ENCODE data around the gene LCT.
A peak's percentile ranks its signal among the peaks of the same experiment; 100 is the strongest.
"Not testable (repeated sequence)": the region's sequence is repeated elsewhere in the genome, so short reads cannot be mapped to it uniquely, and the experiment has no call there.

The LCT gene

GRCh38 chr2:135836596-135837270 is at the start of gene LCT:
Gene LCT, minus strand, starts transcription at chr2:135837184. Its CDS starts 15 bp downstream, at chr2:135837169.
- no peak for DNase-seq

GRCh38 chr2:135885709-135886108 is 48.7 kb upstream of the LCT start:
- no peak for DNase-seq

DNA sequence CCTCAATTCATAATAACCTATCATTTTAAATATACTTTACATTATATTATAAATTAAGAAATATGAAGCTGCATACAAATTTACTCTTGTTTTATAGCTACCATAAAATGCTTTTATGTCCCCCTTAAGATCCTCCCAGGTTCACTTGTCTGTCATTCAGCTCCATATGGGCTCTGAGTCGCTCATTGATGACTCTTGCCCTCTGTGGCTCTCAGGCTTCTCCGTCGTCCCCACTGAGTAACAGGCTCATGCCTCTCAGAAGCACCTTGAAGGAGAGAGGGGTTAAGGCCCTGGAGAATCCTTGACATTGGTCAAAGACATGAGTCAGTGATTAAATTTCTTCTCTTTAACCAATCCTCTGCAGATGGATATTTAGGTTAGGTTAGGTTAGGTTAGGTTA is 45.4 kb upstream of the LCT start:
- DNase-seq: no peak

- DNase-seq: not testable (repeated sequence)
Measured at GRCh38 chr2:135876770-135877169, 39.8 kb upstream of the LCT start.

DNA sequence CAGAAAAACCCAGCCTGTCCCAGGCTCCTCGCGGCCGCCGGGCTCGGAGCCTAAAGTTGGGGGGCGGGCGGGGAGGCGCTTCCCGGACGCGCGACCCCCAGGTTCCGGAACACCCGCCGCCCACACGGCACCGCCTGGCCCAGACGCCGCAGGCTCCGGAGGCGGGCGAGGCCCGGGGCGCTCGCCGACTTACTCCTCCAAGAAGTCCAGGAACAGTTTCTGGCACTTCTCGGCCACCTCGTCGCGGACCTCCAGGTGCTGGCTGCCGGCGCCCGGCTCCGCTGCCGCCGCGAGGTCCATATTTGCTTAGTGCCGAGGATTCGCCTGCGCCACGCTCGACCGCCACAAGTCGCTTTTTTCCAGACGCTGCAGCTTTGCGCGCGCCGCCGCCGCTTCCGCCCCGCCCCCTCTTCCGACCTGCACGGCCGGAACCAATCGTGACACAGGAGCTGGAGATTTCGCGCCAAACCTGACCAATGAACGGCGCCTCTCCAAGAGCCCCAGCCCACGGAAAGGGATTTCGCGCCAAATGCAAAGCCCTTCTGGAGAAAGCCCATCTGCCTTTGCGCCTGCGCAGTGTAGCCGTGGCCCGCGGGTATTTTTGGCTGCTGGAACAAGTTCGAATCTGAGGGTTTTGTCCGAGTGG is 39.2 kb upstream of the LCT start, which contains the start of gene MCM6:
MCM6 (minus strand) TSS at position 378 of the 646 bp plus-strand sequence; CDS start at position 300, 78 bp downstream.
- peak; percentile 97 for DNase-seq

- DNase-seq: no peak
Measured at GRCh38 chr2:135875491-135876065, 38.6 kb upstream of the LCT start.

DNA sequence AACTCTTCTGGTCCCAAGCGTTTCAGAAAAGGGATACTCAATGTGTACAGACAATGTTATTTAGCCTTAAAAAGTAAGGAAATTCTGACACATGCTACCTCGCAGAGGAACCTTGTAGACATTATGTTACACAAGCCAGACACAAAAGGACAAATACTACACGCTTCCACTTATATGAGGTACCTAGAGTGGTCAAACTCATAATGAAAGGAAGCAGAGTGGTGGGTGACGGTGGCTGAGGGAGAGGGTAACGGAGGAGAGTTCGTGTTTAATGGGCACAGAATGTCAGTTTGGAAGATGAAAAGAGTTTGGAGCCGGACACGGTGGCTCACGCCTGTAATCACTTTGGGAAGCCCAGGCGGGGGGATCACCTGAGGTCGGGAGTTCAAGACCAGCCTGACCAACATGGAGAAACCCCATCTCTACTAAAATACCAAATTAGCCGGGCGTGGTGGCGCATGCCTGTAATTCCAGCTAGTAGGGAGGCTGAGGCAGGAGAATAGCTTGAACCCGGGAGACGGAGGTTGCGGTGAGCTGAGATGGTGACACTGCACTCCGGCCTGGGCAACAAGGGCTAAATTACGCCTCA is 37.9 kb upstream of the LCT start:
- DNase-seq: no peak

- no peak for DNase-seq
Measured at GRCh38 chr2:135870571-135870970, 33.6 kb upstream of the LCT start.

DNA sequence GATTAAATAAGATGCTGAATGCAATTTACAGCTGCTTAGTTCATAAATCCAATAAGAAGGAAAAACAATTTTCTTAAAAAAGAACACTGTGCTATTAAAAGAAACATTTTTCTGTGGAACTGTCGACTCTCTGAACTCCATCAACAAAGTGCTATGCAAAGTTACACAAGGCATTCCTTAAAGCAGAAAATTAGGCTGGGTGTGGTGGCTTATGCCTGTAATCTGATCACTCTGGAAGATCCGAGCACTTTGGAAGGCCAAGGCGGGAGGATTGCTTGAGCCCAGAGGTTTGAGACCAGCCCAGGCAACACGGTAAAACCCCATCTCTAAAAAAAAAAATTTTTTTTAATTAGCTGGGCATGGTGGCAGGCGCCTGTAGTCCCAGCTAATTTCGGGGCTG is 26.2 kb upstream of the LCT start:
- no peak for DNase-seq

DNA sequence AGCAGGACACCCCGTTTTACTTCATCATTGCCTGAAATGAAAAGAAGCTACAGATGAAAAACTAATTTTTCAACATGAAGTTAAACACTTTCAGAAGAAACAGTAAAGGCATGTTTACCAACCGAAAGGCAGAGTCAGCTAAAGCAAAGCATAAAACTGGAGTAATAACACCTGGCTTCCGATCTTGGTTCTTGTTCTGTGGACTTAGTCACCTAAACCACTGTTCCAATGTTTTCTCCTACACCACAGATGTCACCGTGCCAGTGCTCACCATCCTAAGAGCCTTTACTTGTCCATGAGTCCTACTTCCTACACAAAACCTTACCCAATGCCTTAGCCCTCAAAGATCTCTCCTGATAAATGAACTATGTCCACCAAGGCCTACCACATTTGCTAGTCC is 25.7 kb upstream of the LCT start:
- no peak for DNase-seq

GRCh38 chr2:135853401-135853800 is 16.4 kb upstream of the LCT start:
- no peak for DNase-seq

DNA sequence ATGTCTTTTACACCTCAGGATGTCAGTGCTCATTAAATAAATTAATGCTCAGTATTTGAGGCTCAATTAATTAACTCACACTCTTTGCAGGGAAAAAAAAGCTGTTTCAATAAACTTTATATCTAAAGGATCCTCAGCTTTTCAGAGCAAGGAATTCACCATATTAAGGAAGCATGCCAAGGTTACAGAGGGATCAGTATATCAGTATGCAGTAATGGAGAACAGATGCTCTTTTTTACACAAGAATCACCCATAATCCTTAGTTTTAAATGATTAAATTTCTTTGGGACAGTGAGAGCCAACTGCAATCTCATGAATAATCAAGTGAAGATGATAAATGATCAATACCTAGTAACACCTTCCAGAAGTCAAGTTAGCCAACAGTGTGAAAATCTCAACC is 14.9 kb upstream of the LCT start:
- DNase-seq: no peak

- no peak for DNase-seq
Measured at GRCh38 chr2:135850892-135851668, 14.1 kb upstream of the LCT start.

- DNase-seq: no peak
Measured at GRCh38 chr2:135849087-135849486, 12.1 kb upstream of the LCT start.

DNA sequence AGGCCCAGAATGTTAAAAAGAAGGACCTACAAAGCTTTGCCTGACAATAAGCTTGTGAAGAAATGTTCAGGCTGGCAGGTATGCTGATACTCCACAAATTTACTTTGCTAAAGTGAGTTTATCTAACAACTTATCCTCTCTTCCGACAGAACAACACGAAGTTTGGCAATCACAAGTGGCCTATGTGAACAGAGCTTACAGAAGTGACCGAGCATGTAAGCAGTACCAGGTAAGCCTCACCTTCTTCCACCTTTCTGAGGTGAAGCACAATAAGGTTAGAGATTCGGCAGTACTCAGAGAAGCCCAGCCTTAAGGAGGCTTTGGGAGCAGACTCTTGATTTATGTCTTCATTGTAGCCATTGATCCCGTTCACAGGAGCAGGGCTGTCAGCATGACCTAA is 9.0 kb upstream of the LCT start:
- DNase-seq: no peak

DNA sequence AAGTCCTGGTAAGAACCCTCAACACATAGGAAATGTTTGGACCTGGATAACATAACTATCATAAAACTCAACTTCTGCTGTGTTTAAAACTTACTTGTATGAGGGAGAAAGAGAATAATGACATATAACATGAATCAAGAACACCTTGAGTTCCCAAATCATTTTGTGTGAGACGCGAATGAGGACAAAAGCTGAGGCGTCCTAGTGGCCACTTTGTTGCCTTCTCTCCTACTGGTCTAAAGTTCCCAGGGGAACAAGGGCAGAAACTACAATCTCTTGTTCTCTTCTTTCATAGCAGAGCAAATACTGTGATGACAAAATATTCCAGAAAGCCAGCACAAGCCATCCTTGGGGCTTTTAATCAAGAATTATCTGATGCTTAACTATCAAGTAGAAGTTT is 8.3 kb upstream of the LCT start:
- no peak for DNase-seq

GRCh38 chr2:135844301-135844895 is 7.4 kb upstream of the LCT start:
- no peak for DNase-seq

DNA sequence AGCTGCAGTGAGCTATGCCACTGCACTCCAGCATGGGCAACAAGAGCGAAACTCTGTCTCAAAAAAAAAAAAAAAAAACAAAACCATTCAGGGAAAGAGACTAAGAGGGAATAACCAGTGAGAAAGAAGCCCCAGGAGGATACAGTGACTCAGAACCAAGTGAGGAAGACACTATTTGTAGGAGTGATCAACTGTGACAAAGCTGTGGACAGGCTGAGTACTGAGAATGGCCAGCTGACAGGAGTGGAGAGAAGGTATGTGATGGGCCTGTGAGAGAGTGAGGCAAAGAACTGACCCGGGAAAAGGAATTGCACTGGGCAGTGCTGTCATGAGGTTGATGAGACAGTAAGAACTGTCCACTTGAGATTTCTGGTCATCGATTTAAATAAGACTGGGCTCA is 6.7 kb upstream of the LCT start:
- no peak for DNase-seq

DNA sequence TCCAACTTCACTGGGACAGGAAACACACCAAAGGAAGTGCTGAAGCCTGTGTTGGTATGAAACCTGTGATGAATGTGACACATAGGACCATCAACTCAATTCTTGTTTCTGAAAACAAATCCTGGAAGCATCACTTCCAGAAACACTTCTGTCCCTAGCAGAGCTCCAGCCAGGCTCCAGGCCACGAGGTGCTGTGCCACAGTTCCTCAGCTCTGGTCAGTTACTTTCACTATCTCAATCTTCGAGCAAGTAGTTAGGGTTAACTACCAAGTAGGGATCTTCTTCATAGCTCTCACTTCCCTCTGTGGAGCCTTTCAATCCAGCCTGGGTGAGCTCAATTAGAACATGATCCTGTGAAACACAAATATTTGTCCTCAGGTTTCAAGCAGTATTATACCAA is 3.6 kb upstream of the LCT start:
- DNase-seq: no peak

GRCh38 chr2:135839713-135840112 is 2.7 kb upstream of the LCT start:
- DNase-seq: peak; percentile 89

GRCh38 chr2:135838502-135838901 is 1.5 kb upstream of the LCT start:
- DNase-seq: no peak

DNA sequence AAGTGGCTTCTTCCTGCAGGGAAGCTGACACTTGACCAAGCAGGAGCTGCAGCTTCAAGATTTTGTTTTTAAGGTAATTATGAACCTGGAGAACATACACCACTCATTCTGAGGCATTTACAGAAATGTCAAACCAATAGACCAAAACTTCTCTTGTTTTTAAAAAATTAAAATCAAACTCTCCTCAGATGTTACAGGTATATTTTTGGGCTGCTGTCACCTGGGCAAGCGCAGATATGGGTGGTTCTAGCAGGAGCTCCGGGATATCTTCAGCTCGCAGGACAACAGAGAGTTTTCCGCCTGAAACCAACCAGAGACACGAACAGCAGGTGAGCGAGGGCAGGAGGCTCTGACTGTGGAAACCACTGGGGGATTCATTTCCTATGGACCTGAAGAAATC is 4.1 kb downstream of the LCT start:
- DNase-seq: no peak
